T-helper 2 cell treated with Interferon-gamma antibody and Interleukin-4, amounts not matched to agents 5 μg/mL and 100 μg/mL, for 36 hours (primary cell): ENCODE measurements around the gene CZIB.

Source experiments
- DNase-seq: peaks from one replicate; pipeline ENCODE4 v3.0.0; 2021; ENCODE audit warnings: low spot score
- H3K27ac Mint-ChIP-seq: one replicate; pipeline ENCODE4 v1.8.0; 2021; ENCODE audit warnings: mild to moderate bottlenecking, mixed read lengths
- H3K27me3 Mint-ChIP-seq: one replicate; pipeline ENCODE4 v1.8.0; 2021; ENCODE audit warnings: low read depth, mixed read lengths
- H3K36me3 Mint-ChIP-seq: one replicate; pipeline ENCODE4 v1.8.0; 2021; ENCODE audit warnings: low read depth, mixed read lengths
- H3K4me1 Mint-ChIP-seq: one replicate; pipeline ENCODE4 v1.8.0; 2021; ENCODE audit warnings: low read depth, mixed read lengths
- H3K4me3 Mint-ChIP-seq: one replicate; pipeline ENCODE4 v1.8.0; 2022; ENCODE audit warnings: mild to moderate bottlenecking, moderate library complexity, mixed read lengths
- H3K9me3 Mint-ChIP-seq: one replicate; pipeline ENCODE4 v1.8.0; 2021; ENCODE audit warnings: mixed read lengths

The CZIB gene

GRCh38 chr1:53254011-53254640 is 33.7 kb upstream of the CZIB start:
- Mint-ChIP-seq H3K27ac (no peak overlapping the region), H3K4me1 (no peaks in the 10 kb centered on the region), H3K27me3 (no peaks in the 10 kb centered on the region), H3K36me3 (peaks cover 46% of the 10 kb centered on the region), H3K4me3 (no peak overlapping the region), H3K9me3 (no peaks in the 10 kb centered on the region)
- no peak for DNase-seq

GRCh38 chr1:53250325-53250724 is 29.9 kb upstream of the CZIB start:
- Mint-ChIP-seq H3K36me3 (peaks cover 46% of the 10 kb centered on the region), H3K4me1 (no peaks in the 10 kb centered on the region), H3K27me3 (no peaks in the 10 kb centered on the region), H3K9me3 (no peaks in the 10 kb centered on the region), H3K27ac (no peak overlapping the region), H3K4me3 (no peak overlapping the region)
- no peak for DNase-seq

- no peaks in the 10 kb centered on the region for H3K27me3 Mint-ChIP-seq
- H3K9me3 Mint-ChIP-seq, result no peaks in the 10 kb centered on the region
- H3K4me3 Mint-ChIP-seq, result no peak overlapping the region
- H3K36me3 Mint-ChIP-seq, result peaks cover 47% of the 10 kb centered on the region
- H3K27ac Mint-ChIP-seq, result no peak overlapping the region
- no peak for DNase-seq
- no peaks in the 10 kb centered on the region for H3K4me1 Mint-ChIP-seq
These were observed 29.3 kb upstream of the CZIB start for GRCh38 chr1:53249706-53250105.

- no peak for DNase-seq
- Mint-ChIP-seq H3K27me3 (no peaks in the 10 kb centered on the region), H3K36me3 (peaks cover 40% of the 10 kb centered on the region), H3K4me3 (no peak overlapping the region), H3K4me1 (no peaks in the 10 kb centered on the region), H3K9me3 (no peaks in the 10 kb centered on the region), H3K27ac (no peak overlapping the region)
These were observed 26.1 kb upstream of the CZIB start for GRCh38 chr1:53246261-53247134.

- H3K27me3 Mint-ChIP-seq, result no peaks in the 10 kb centered on the region
- no peak overlapping the region for H3K27ac Mint-ChIP-seq
- DNase-seq, result no peak
- H3K4me3 Mint-ChIP-seq, result no peak overlapping the region
- peaks cover 25% of the 10 kb centered on the region for H3K36me3 Mint-ChIP-seq
- no peaks in the 10 kb centered on the region for H3K9me3 Mint-ChIP-seq
- H3K4me1 Mint-ChIP-seq, result no peaks in the 10 kb centered on the region
These were observed 23.7 kb upstream of the CZIB start for GRCh38 chr1:53244141-53244540.

- no peak overlapping the region for H3K4me3 Mint-ChIP-seq
- no peak overlapping the region for H3K27ac Mint-ChIP-seq
- H3K4me1 Mint-ChIP-seq, result peaks cover 11% of the 10 kb centered on the region
- peaks cover 19% of the 10 kb centered on the region for H3K36me3 Mint-ChIP-seq
- no peaks in the 10 kb centered on the region for H3K9me3 Mint-ChIP-seq
- no peak for DNase-seq
- no peaks in the 10 kb centered on the region for H3K27me3 Mint-ChIP-seq
These were observed 21.9 kb upstream of the CZIB start for GRCh38 chr1:53242381-53242780.

GRCh38 chr1:53241828-53242227 is 21.4 kb upstream of the CZIB start:
- Mint-ChIP-seq H3K9me3 (no peaks in the 10 kb centered on the region), H3K4me1 (peaks cover 11% of the 10 kb centered on the region), H3K27me3 (no peaks in the 10 kb centered on the region), H3K27ac (no peak overlapping the region), H3K4me3 (no peak overlapping the region), H3K36me3 (peaks cover 18% of the 10 kb centered on the region)
- DNase-seq, result no peak

GRCh38 chr1:53238197-53239155 is 18.0 kb upstream of the CZIB start, which contains the start of gene MAGOH:
MAGOH (minus strand) TSS chr1:53238518; CDS start chr1:53238448, 70 bp downstream.
- Mint-ChIP-seq H3K4me3 (peak within 1 kb of the TSS; percentile 98), H3K4me1 (peaks cover 18% of the 10 kb centered on the region), H3K36me3 (peaks cover 26% of the 10 kb centered on the region), H3K27me3 (no peaks in the 10 kb centered on the region), H3K9me3 (no peaks in the 10 kb centered on the region), H3K27ac (peak within 1 kb of the TSS; percentile 96)
- DNase-seq, result peak; percentile 94

- no peak for DNase-seq
- Mint-ChIP-seq H3K36me3 (peaks cover 29% of the 10 kb centered on the region), H3K4me3 (peak overlapping the region; percentile 98), H3K27ac (peak overlapping the region; percentile 96), H3K27me3 (no peaks in the 10 kb centered on the region), H3K4me1 (peaks cover 18% of the 10 kb centered on the region), H3K9me3 (no peaks in the 10 kb centered on the region)
These were observed 17.2 kb upstream of the CZIB start for GRCh38 chr1:53237638-53238037.

- Mint-ChIP-seq H3K27ac (peak overlapping the region; percentile 93), H3K4me3 (peak overlapping the region; percentile 89), H3K36me3 (peaks cover 15% of the 10 kb centered on the region), H3K27me3 (no peaks in the 10 kb centered on the region), H3K4me1 (peaks cover 20% of the 10 kb centered on the region), H3K9me3 (no peaks in the 10 kb centered on the region)
- no peak for DNase-seq
These were observed 490 bp upstream of the CZIB start for GRCh38 chr1:53220962-53221286.

- Mint-ChIP-seq H3K4me3 (peak overlapping the region; percentile 89), H3K27me3 (no peaks in the 10 kb centered on the region), H3K9me3 (no peaks in the 10 kb centered on the region), H3K4me1 (peaks cover 20% of the 10 kb centered on the region), H3K36me3 (peaks cover 17% of the 10 kb centered on the region), H3K27ac (peak overlapping the region; percentile 93)
- DNase-seq, result no peak
These were observed 723 bp downstream of the CZIB start for GRCh38 chr1:53219711-53220110.

- no peaks in the 10 kb centered on the region for H3K9me3 Mint-ChIP-seq
- no peak for DNase-seq
- no peaks in the 10 kb centered on the region for H3K27me3 Mint-ChIP-seq
- H3K36me3 Mint-ChIP-seq, result peaks cover 25% of the 10 kb centered on the region
- peak overlapping the region; percentile 43 for H3K4me3 Mint-ChIP-seq
- H3K27ac Mint-ChIP-seq, result peak overlapping the region; percentile 49
- peaks cover 20% of the 10 kb centered on the region for H3K4me1 Mint-ChIP-seq
These were observed 2.2 kb downstream of the CZIB start for GRCh38 chr1:53218201-53218600.

- H3K27me3 Mint-ChIP-seq, result no peaks in the 10 kb centered on the region
- H3K4me3 Mint-ChIP-seq, result no peak overlapping the region
- DNase-seq, result no peak
- no peaks in the 10 kb centered on the region for H3K9me3 Mint-ChIP-seq
- H3K36me3 Mint-ChIP-seq, result peaks cover 47% of the 10 kb centered on the region
- peaks cover 8% of the 10 kb centered on the region for H3K4me1 Mint-ChIP-seq
- H3K27ac Mint-ChIP-seq, result no peak overlapping the region
These were observed 6.0 kb downstream of the CZIB start for GRCh38 chr1:53214376-53214940.
